ENCODE data around the gene OR4S1. TPM values are rescaled to one million over a fixed set of nuclear protein-coding genes. Genes with fewer than 3 reads are reported as not detected.
"Not testable (repeated sequence)": the region's sequence is repeated elsewhere in the genome, so short reads cannot be mapped to it uniquely, and the experiment has no call there.

The OR4S1 gene
- total RNA-seq, 1 donor from 2014 or later: not detected

GRCh38 chr11:48307760-48308386 lies 1.9 kb downstream of the OR4S1 start:
- DNase-seq: peak; percentile 72
- Mint-ChIP-seq H3K4me3 (ENCODE audit: unreplicated experiment) (no peak overlapping the region), H3K9me3 (ENCODE audit: unreplicated experiment) (no peaks in the 10 kb centered on the region), H3K27me3 (ENCODE audit: unreplicated experiment) (peaks cover 4% of the 10 kb centered on the region), H3K27ac (ENCODE audit: unreplicated experiment) (no peak overlapping the region), H3K4me1 (ENCODE audit: low read depth, unreplicated experiment) (no peaks in the 10 kb centered on the region), H3K36me3 (ENCODE audit: unreplicated experiment) (no peaks in the 10 kb centered on the region)
- peak; percentile 84 for TF ChIP-seq CTCF (IDR thresholded peaks at IDR 0.05; ENCODE audit: partially characterized antibody, unreplicated experiment)

DNA sequence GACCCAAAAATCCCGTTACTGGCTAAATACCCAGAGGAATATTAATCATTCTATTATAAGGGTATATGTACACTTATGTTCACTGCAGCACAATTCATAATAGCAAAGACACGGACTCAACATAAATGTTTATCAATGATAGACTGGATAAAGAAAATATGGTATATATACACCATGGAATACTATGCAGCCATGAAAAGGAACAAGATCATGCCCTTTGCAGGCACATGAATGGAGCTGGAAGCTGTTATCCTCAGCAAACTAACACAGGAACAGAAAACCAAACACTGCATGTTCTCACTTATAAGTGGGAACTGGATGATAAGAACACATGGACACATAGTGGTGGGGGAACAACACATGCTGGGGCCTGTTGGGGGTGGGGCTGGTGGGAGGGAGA lies 7.6 kb downstream of the OR4S1 start:
- H3K36me3 Mint-ChIP-seq (ENCODE audit: unreplicated experiment); H3K4me3 Mint-ChIP-seq (ENCODE audit: unreplicated experiment); H3K27me3 Mint-ChIP-seq (ENCODE audit: unreplicated experiment); H3K27ac Mint-ChIP-seq (ENCODE audit: unreplicated experiment); H3K9me3 Mint-ChIP-seq (ENCODE audit: unreplicated experiment); DNase-seq; H3K4me1 Mint-ChIP-seq (ENCODE audit: low read depth, unreplicated experiment): not testable (repeated sequence)

GRCh38 chr11:48319813-48320212 lies 13.8 kb downstream of the OR4S1 start:
- H3K27me3 Mint-ChIP-seq (ENCODE audit: unreplicated experiment); H3K27ac Mint-ChIP-seq (ENCODE audit: unreplicated experiment); H3K4me1 Mint-ChIP-seq (ENCODE audit: low read depth, unreplicated experiment); H3K4me3 Mint-ChIP-seq (ENCODE audit: unreplicated experiment); H3K36me3 Mint-ChIP-seq (ENCODE audit: unreplicated experiment); DNase-seq: not testable (repeated sequence)
- peaks cover 17% of the 10 kb centered on the region for H3K9me3 Mint-ChIP-seq (ENCODE audit: unreplicated experiment)

DNA sequence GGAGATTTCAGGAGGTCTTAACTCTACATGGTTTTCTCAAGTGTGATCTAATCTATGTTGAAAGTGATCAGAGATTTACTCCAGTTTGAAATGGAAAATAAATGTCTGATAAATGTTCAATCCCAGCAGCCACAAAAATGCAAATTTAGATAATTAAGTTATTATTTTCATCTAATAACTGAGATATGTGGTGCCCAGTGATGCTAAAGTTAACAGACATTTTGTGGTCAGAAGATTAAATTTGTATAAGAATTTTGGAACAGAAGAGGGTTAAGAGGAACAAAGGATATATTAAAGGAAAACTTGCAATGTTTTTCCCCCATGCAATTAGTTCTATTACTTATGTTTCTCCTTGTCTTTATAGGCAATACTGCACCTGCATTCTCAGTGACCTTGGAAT lies 18.6 kb downstream of the OR4S1 start, which contains the start of gene OR4C3:
Gene OR4C3 (plus strand): TSS at position 301 of the 400 bp plus-strand sequence. CDS start 102 bp downstream, outside the sequence.
- DNase-seq; H3K4me1 Mint-ChIP-seq (ENCODE audit: low read depth, unreplicated experiment); H3K4me3 Mint-ChIP-seq (ENCODE audit: unreplicated experiment); H3K36me3 Mint-ChIP-seq (ENCODE audit: unreplicated experiment); H3K27me3 Mint-ChIP-seq (ENCODE audit: unreplicated experiment); H3K27ac Mint-ChIP-seq (ENCODE audit: unreplicated experiment): not testable (repeated sequence)
- H3K9me3 Mint-ChIP-seq (ENCODE audit: unreplicated experiment): peaks cover 12% of the 10 kb centered on the region

GRCh38 chr11:48341466-48341865 lies 35.4 kb downstream of the OR4S1 start:
- Mint-ChIP-seq H3K4me1 (ENCODE audit: low read depth, unreplicated experiment) (no peaks in the 10 kb centered on the region), H3K27ac (ENCODE audit: unreplicated experiment) (no peak overlapping the region), H3K9me3 (ENCODE audit: unreplicated experiment) (peaks cover 12% of the 10 kb centered on the region), H3K4me3 (ENCODE audit: unreplicated experiment) (no peak overlapping the region), H3K27me3 (ENCODE audit: unreplicated experiment) (peaks cover 3% of the 10 kb centered on the region), H3K36me3 (ENCODE audit: unreplicated experiment) (peaks cover 4% of the 10 kb centered on the region)
- TF ChIP-seq CTCF (IDR thresholded peaks at IDR 0.05; ENCODE audit: partially characterized antibody, unreplicated experiment): no peak
- no peak for DNase-seq

GRCh38 chr11:48342505-48342904 lies 36.5 kb downstream of the OR4S1 start:
- DNase-seq; H3K27me3 Mint-ChIP-seq (ENCODE audit: unreplicated experiment); H3K36me3 Mint-ChIP-seq (ENCODE audit: unreplicated experiment); H3K4me3 Mint-ChIP-seq (ENCODE audit: unreplicated experiment); H3K27ac Mint-ChIP-seq (ENCODE audit: unreplicated experiment); H3K4me1 Mint-ChIP-seq (ENCODE audit: low read depth, unreplicated experiment): not testable (repeated sequence)
- H3K9me3 Mint-ChIP-seq (ENCODE audit: unreplicated experiment): peaks cover 12% of the 10 kb centered on the region

GRCh38 chr11:48346286-48346685 lies 40.3 kb downstream of the OR4S1 start:
- H3K9me3 Mint-ChIP-seq (ENCODE audit: unreplicated experiment); H3K36me3 Mint-ChIP-seq (ENCODE audit: unreplicated experiment); H3K27me3 Mint-ChIP-seq (ENCODE audit: unreplicated experiment); H3K4me3 Mint-ChIP-seq (ENCODE audit: unreplicated experiment); H3K27ac Mint-ChIP-seq (ENCODE audit: unreplicated experiment); H3K4me1 Mint-ChIP-seq (ENCODE audit: low read depth, unreplicated experiment); DNase-seq: not testable (repeated sequence)
